HG02571 (cell line): Measurements from ENCODE around the gene THOP1.
"Not testable (repeated sequence)": the region's sequence is repeated elsewhere in the genome, so short reads cannot be mapped to it uniquely, and the experiment has no call there.

Experiments
- ATAC-seq: cut with Tn5 transposase; IDR thresholded peaks from one replicate; pipeline ENCODE4 v1.9.1; 2021; ENCODE audit warnings: mild to moderate bottlenecking, moderate library complexity; ENCODE audit not compliant: unreplicated experiment

The THOP1 gene

GRCh38 chr19:2815191-2815614 is 29.9 kb downstream of the THOP1 start:
- ATAC-seq: no peak

DNA sequence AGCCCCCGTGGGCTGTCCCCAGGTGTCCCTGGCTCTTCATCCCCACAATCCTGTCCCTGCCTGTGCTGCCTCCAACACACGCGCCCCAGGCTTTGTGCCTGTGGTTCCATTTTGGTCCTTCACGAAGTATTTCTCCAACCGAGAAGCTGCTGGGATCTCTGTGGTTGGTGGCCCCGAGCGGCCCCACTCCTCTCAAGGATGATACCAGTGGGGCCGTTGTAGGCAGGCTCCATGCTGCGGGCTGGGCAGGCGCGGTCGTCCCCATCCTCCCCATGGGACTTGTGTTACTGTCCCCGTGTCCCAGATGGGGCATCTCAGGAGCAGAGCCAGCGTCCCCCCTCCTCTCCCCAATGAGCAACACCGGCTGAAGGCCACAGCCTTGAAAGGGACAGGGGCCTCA is 30.6 kb downstream of the THOP1 start:
- ATAC-seq: no peak

GRCh38 chr19:2816641-2817040 is 31.3 kb downstream of the THOP1 start:
- ATAC-seq: no peak

DNA sequence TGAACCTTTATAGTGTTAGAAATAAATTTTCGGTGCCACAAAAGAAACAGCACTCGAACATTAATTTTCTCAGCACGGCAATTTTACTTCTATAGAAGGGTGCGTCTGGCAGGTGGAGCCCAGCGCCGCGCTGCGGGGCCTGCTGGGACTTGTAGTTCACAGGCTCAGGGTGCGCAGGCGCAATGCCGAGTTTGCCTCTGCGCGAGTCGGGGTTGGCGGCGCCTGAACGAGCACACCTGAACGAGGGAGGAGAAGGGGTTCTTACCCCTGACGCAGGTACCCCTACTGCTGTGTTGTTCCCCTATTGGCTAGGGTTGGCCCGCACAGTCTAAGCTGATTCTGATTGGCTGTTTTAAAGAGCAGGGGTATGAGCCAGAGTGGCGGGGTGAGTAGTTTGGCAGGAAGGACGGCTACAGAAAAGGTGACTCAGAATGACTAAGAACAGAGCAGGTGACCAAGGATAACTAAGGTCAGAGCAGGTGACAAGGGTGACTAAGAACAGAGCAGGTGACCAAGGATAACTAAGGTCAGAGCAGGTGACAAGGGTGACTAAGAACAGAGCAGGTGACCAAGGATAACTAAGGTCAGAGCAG is 32.0 kb downstream of the THOP1 start:
- not testable (repeated sequence) for ATAC-seq

DNA sequence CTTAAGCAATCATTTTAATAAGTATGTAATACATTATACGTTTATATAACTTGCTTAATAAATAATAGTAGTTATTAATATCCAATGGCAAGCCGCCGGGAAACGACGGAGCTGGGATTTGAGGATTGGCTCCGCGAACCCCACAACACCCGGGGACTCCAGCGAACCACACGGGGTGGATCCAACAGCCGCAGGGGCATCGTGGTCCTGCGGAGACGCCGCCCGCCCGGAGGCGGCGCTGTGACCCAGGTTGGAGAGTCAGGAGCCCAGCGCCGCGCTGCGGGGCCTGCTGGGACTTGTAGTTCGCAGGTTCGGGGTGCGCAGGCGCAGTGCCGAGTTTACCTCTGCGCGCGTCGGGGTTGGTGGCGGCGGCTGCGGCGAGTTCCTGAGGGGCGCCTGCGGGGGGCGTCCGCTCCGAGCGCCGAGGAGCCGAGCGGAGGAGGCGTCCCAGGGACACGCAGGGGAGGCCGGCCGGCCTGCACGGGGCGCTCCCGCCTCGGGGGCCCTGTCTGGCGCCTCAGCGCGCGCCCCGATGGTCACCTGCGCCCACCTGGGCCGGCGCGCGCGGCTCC is 34.3 kb downstream of the THOP1 start, which contains the start of gene ZNF554:
Gene ZNF554, plus strand, starts transcription at position 329 of the 572 bp plus-strand sequence. Its CDS starts 204 bp downstream, at position 533.
- peak; percentile 88 for ATAC-seq

DNA sequence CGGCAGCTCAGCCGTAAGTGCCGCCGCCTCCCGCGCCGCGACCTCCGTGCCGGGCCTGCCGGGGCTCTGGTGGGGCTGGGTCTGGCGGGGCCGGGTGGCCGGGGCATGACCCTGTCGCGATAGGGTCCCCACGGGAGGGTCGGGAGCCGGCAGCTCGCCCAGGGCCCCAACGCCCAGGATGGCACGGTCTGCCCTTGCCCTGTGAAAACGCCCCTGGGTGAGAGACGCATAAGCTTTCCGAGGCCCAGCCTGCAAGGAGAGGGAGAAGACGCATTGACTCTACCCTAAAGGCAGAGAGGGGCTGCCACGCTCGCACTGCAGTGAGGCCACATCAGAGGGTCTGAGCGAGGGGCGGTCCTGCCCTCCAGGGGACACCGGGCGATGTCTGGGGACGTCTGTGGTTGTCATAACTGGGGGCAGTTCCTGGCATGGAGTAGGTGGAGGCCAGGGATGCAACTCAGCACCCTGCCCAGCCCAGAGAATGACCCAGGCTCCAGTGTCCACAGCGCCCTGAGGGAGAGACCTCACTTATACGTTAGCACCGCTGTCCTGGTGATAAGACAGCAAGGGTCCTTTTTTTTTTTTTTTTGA is 34.9 kb downstream of the THOP1 start:
- ATAC-seq: peak; percentile 29

DNA sequence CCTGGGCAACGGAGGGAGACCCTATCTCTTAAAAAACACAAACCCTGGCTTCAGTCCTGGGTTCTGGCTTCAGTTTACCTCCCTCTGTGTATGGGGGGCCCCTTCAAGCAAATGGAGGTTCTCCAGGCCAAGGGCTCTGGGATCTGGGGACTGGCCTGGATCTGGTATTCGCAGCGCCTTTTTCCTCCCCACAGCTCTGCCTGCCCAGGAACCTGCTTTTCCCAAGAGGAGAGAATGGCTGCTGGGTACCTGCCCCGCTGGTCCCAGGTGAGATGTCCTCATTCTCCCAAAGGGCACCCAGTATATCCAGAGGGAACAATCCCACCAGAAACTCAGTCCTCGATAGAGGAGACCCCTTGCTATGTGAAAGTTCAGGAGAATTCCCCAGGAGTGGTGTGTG is 37.5 kb downstream of the THOP1 start:
- ATAC-seq: no peak

DNA sequence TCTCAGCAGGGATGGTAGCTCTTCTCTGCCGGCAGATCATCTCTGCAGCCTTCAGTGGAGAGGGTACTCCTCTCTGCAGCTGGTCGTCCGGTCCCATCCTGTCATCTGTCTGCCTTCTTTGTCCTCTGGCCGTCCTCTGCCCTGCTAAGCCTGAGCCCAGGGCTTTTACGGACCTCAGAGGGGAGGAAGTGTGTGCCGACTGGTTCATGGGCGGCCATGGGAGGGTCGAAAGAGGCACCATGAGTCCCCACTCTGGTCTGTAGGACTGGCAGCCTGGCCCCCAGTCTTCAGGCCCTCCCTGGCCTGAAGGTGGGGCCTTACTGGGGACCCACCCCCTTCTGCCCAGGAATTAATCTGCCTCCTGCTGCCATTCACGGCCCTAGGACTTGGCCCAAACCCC is 38.3 kb downstream of the THOP1 start:
- ATAC-seq: no peak

DNA sequence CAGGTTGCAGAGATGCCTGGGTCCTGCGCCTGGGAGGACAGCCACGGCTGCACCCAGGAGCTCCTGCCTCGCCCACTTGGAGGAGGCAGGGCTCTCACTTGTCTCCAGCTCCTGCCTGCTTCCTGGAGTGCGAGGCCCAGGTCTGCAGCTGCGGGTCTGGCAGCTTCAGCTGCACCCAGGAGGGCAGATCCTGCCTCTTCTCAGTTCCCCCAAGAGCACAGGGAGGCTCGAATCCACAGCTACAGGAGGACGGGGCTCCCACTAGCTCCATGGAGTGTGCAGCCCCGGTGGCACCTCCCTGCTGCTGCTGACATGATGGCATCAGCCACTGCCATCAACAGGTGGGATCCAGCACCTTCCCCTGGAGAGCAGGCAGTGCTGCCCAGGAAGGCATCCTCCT is 38.8 kb downstream of the THOP1 start:
- ATAC-seq: no peak

DNA sequence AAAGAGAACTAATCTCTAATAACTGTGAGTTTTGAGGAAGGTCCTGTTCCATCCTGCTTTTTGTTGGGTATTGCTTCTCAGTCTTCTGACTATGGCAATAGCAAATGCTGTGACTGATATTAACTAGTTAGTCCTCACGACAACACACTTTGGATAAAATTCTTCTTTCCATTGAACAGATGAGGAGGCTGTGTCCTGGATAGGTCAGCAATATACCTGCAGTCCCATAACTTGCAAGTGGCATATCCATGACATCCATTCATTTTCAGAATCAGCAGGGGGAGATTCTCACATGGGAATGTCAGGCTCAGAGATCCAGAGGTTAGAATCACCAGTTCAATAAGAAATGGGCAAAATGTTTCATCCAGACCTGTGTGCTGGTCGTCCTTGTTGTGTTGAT is 41.7 kb downstream of the THOP1 start:
- ATAC-seq: no peak

GRCh38 chr19:2827840-2828489 is 42.7 kb downstream of the THOP1 start:
- ATAC-seq: no peak

- ATAC-seq: no peak
Observed at GRCh38 chr19:2834294-2834871, 49.1 kb downstream of the THOP1 start.

DNA sequence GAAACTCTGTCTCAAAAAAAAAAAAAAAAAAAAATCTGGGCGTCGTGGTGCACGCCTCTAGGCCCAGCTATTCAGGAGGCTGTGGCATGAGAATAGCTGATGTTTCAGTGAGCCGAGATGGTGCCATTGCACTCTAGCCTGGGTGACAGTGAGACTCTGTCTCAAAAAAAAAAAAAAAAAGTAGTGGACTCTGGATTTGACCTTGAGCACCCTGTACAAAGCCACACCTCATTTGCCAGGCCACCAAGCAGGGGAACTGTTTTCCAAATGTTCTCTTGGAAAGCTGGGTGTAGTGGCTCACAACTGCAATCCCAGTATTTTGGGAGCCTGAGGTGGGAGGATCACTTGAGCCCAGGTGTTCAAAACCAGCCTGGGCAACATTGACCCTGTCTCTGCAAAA is 52.1 kb downstream of the THOP1 start:
- no peak for ATAC-seq

- ATAC-seq: peak; percentile 95
Observed at GRCh38 chr19:2840794-2841791, 55.8 kb downstream of the THOP1 start, which contains the start of gene ZNF555. TSS of gene ZNF555 (plus strand) at chr19:2841475. CDS start at chr19:2841573, 98 bp downstream.

GRCh38 chr19:2841855-2842574 is 56.7 kb downstream of the THOP1 start:
- no peak for ATAC-seq

DNA sequence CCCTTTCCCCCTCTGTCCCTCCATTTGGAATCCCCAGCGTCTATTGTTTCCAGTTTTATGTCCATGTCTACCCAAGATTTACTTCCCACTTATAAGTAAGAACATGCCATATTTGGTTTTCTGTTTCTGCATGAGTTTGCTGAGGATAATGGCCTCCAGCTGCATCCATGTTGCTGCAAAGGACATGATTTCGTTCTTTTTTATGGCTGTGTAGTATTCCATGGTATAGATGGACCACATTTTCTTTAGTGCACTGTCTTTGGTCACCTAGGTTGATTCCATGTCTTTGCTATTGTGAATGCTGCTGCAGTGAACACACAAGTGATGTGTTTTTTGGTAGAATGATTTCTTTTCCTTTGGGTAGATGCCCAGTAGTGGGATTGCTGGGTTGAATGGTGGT is 59.8 kb downstream of the THOP1 start:
- no peak for ATAC-seq

- no peak for ATAC-seq
Observed at GRCh38 chr19:2846180-2846894, 61.0 kb downstream of the THOP1 start.

GRCh38 chr19:2847507-2847906 is 62.2 kb downstream of the THOP1 start:
- no peak for ATAC-seq

GRCh38 chr19:2848616-2849015 is 63.3 kb downstream of the THOP1 start:
- ATAC-seq: no peak
